Heart left ventricle (tissue), 13 donors: Measurements from ENCODE around the gene SKAP2.

Experiments used
- CTCF ChIP-seq, 12 donors: fragments of 200-600 bp; sonication (generic) in 4 of 12; IDR thresholded peaks; one replicate each; pipeline versions ENCODE4 v1.5.0 to v1.8.0; 2018 to 2022; ENCODE audit warnings: antibody characterized with exemption in 12 of 12, mild to moderate bottlenecking in 5 of 12
- POLR2A ChIP-seq, 2 donors: fragments of 450-650 bp; IDR thresholded peaks; one replicate each; pipeline ENCODE4 v1.6.1; 2017; ENCODE audit warnings: antibody characterized with exemption in 2 of 2, mild to moderate bottlenecking in 2 of 2, moderate library complexity in 2 of 2
- donor health status: ischemic (EF 13 %, LVEDD 7.1; RV severe dilation, severe dysfunction).
- donor health status: DM: no; HTN: yes; CAD: no.
- donor health status: DM: no; HTN: no; CAD: no.
- donor health status: ischemic (EF 25% LVEDD 6.9; RV normal size, moderate dysfunction).
- donor health status: ischemic (EF 25% LVEDD 5.7; RV mildly dilated, moderate dysfunction).
- donor health status: ischemic (EF 35%, LVEDD 5.7; RV mildly dilated, moderate dysfunction).
- donor health status: nonischemic (EF 11% LVEDD 7.7; RV severe dilation, severe dysfunction).
- donor health status: DM: yes; HTN: yes; CAD: no.
- donor health status: PGD.
- donor health status: ischemic (EF 29% LVEDD 5.4; RV normal size, mild dysfunction).
- donor health status: nonischemic (EF 23%, LVEDD 6.1; RV moderate dilation, normal function).

- TF ChIP-seq CTCF (IDR thresholded peaks at IDR 0.05) (no peak), POLR2A (IDR thresholded peaks at IDR 0.05) (no peak)
Measured at GRCh38 chr7:26696161-26696560, 168.2 kb downstream of the SKAP2 start.
